Measurements from ENCODE around the gene SLC12A8.

SLC12A8 gene

GRCh38 chr3:125220183-125220582 is 7.6 kb upstream of the SLC12A8 start:
- H3K4me3 ChIP-seq (ENCODE audit: low read length), result no peak overlapping the region
- TF ChIP-seq, protein P1, sequence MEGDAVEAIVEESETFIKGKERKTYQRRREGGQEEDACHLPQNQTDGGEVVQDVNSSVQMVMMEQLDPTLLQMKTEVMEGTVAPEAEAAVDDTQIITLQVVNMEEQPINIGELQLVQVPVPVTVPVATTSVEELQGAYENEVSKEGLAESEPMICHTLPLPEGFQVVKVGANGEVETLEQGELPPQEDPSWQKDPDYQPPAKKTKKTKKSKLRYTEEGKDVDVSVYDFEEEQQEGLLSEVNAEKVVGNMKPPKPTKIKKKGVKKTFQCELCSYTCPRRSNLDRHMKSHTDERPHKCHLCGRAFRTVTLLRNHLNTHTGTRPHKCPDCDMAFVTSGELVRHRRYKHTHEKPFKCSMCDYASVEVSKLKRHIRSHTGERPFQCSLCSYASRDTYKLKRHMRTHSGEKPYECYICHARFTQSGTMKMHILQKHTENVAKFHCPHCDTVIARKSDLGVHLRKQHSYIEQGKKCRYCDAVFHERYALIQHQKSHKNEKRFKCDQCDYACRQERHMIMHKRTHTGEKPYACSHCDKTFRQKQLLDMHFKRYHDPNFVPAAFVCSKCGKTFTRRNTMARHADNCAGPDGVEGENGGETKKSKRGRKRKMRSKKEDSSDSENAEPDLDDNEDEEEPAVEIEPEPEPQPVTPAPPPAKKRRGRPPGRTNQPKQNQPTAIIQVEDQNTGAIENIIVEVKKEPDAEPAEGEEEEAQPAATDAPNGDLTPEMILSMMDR (IDR thresholded peaks at IDR 0.05; ENCODE audit: insufficient read depth, low read depth, low read length, missing control alignments), result no peak
- no peak for DNase-seq (ENCODE audit: low read depth)

- peak; percentile 41 for DNase-seq (ENCODE audit: low read depth)
- H3K4me3 ChIP-seq (ENCODE audit: low read length), result no peak overlapping the region
- TF ChIP-seq, protein P1 (IDR thresholded peaks at IDR 0.05; ENCODE audit: insufficient read depth, low read depth, low read length, missing control alignments), result no peak
Measured at GRCh38 chr3:125219261-125219701, 6.7 kb upstream of the SLC12A8 start.

DNA sequence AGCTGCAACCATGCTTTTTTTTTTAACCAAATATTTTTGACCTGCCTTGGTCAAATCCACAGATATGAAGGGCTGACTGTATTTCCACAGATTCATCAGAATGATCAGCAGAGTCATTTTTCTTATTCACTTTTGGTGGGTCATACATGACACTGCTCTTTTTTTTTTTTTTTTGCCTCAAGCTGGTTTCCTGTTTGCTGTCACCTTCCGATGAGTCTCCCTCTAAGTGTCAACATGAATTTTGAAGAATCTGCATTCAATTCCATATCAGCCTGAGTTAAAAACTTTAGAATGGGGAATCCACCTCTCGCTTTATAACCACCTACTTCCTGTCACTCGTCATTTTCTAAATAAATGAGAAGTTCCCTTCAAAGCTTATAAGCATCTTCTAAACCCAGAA is 2.2 kb upstream of the SLC12A8 start:
- no peak for DNase-seq (ENCODE audit: low read depth)
- TF ChIP-seq, protein P1 (IDR thresholded peaks at IDR 0.05; ENCODE audit: insufficient read depth, low read depth, low read length, missing control alignments), result no peak
- H3K4me3 ChIP-seq (ENCODE audit: low read length), result no peak overlapping the region

DNA sequence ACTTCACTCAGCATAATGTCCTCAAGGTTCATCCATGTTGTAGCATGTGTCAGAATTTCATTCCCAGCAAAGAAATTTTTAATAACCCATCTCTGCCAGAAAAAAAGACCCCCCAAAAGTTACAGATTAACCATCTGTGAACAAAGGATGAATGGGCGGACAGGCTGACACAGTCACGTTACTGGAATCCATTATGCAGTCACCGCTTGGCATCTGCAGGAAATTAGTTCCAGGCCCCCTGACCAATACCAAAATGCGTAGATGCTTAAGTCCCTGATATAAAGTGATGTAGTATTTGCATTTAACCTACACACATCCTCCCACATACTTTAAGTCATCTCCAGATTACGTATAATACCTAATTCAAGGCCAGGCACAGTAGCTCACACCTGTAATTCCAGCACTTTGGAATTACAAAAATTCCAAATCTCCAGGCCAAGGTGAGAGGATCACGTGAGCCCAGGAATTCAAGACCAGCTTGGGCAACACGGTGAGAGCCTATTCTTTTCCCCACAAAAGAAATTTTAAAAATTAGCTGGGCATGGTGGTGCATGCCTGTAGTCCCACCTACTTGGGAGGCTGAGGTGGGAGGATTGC is 1.5 kb upstream of the SLC12A8 start:
- TF ChIP-seq, protein P1 (IDR thresholded peaks at IDR 0.05; ENCODE audit: insufficient read depth, low read depth, low read length, missing control alignments), result no peak
- no peak for DNase-seq (ENCODE audit: low read depth)
- no peak overlapping the region for H3K4me3 ChIP-seq (ENCODE audit: low read length)

- H3K4me3 ChIP-seq (ENCODE audit: low read length), result no peak overlapping the region
- TF ChIP-seq, protein P1 (IDR thresholded peaks at IDR 0.05; ENCODE audit: insufficient read depth, low read depth, low read length, missing control alignments), result no peak
- no peak for DNase-seq (ENCODE audit: low read depth)
Measured at GRCh38 chr3:125213364-125213755, 812 bp upstream of the SLC12A8 start.

GRCh38 chr3:125212091-125212508 is 448 bp downstream of the SLC12A8 start:
- peak overlapping the region; percentile 58 for H3K4me3 ChIP-seq (ENCODE audit: low read length)
- no peak for DNase-seq (ENCODE audit: low read depth)
- TF ChIP-seq, protein P1 (IDR thresholded peaks at IDR 0.05; ENCODE audit: insufficient read depth, low read depth, low read length, missing control alignments), result no peak

DNA sequence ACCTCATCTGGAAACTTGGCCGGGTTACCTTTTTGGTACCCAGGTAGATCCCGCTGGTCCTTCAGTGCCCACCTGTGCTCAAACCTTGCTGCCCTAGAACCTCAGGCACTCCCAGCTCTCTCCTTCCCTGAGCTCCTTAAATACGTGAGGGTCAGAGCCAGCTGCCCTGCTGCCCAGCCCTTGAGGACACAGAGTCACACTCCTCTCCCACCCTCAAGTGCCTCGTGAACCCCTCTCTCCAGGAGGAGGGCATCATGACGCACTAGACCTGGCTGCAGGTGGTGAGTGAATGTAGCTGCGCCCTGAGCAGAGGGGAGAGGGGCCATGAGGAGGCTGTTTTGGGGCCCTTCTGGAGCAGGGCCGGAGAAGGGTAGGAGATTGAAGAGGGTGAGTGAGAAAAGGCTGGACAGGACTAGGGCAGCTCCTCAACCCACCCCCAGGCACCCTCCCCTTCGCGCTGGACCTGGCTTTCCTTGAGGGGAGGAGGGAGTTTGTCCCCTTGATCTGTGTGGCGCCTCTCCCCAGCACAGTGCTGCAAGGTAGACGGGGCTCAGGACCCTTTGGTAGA is 941 bp downstream of the SLC12A8 start:
- no peak for DNase-seq (ENCODE audit: low read depth)
- TF ChIP-seq, protein P1 (IDR thresholded peaks at IDR 0.05; ENCODE audit: insufficient read depth, low read depth, low read length, missing control alignments), result no peak
- peak overlapping the region; percentile 58 for H3K4me3 ChIP-seq (ENCODE audit: low read length)

Data from epithelial cell of esophagus (primary cell).